SIG-M5 treated with dmso at 0.1 percent for 504 hours (cell line): Measurements from ENCODE around the gene GPR32.
"Not testable (repeated sequence)": the region's sequence is repeated elsewhere in the genome, so short reads cannot be mapped to it uniquely, and the experiment has no call there.

Source experiments
- DNase-seq: peaks from one replicate; lab custom pipeline; 2025; ENCODE audit not compliant: unreplicated experiment; lab: John Stamatoyannopoulos, UW

The GPR32 gene

GRCh38 chr19:50770164-50770563, at the start of gene GPR32:
Gene GPR32, plus strand, starts transcription at chr19:50770464. Its CDS starts 137 bp downstream, at chr19:50770601.
- not testable (repeated sequence) for DNase-seq

- peak; percentile 69 for DNase-seq
These were observed 49.3 kb upstream of the GPR32 start for GRCh38 chr19:50720921-50721381.

GRCh38 chr19:50721441-50722137, 48.7 kb upstream of the GPR32 start:
- DNase-seq, result no peak

GRCh38 chr19:50722201-50723013, 47.9 kb upstream of the GPR32 start:
- no peak for DNase-seq

GRCh38 chr19:50723069-50723468, 47.2 kb upstream of the GPR32 start, which contains the start of gene CLEC11A:
Gene CLEC11A, plus strand, starts transcription at chr19:50723364. Its CDS starts 162 bp downstream, at chr19:50723526.
- DNase-seq, result peak; percentile 78

- DNase-seq, result no peak
These were observed 46.3 kb upstream of the GPR32 start for GRCh38 chr19:50723735-50724521.

GRCh38 chr19:50724522-50725217, 45.6 kb upstream of the GPR32 start:
- peak; percentile 98 for DNase-seq

- no peak for DNase-seq
These were observed 44.9 kb upstream of the GPR32 start for GRCh38 chr19:50725218-50725910.

- no peak for DNase-seq
These were observed 44.4 kb upstream of the GPR32 start for GRCh38 chr19:50725911-50726230.

GRCh38 chr19:50728084-50728737, 42.1 kb upstream of the GPR32 start:
- DNase-seq, result peak; percentile 93

- DNase-seq, result no peak
These were observed 40.4 kb upstream of the GPR32 start for GRCh38 chr19:50729894-50730293.

- DNase-seq, result no peak
These were observed 34.4 kb upstream of the GPR32 start for GRCh38 chr19:50735869-50736268.

- DNase-seq, result no peak
These were observed 33.9 kb upstream of the GPR32 start for GRCh38 chr19:50736338-50736737.

GRCh38 chr19:50739132-50739913, 30.9 kb upstream of the GPR32 start:
- no peak for DNase-seq

- DNase-seq, result peak; percentile 74
These were observed 30.3 kb upstream of the GPR32 start for GRCh38 chr19:50739914-50740426.

- no peak for DNase-seq
These were observed 28.9 kb upstream of the GPR32 start for GRCh38 chr19:50741179-50741933.

- no peak for DNase-seq
These were observed 26.7 kb upstream of the GPR32 start for GRCh38 chr19:50743537-50743936.

- DNase-seq, result no peak
These were observed 25.0 kb upstream of the GPR32 start for GRCh38 chr19:50745221-50745620.
